Thyroid gland (tissue), 4 donors: ENCODE measurements around the gene S100A4. TPM values are rescaled to one million over a fixed set of nuclear protein-coding genes. Genes with fewer than 3 reads are reported as not detected.

ENCODE experiments used
- DNase-seq, 2 donors: peaks; one replicate each; pipeline ENCODE4 v3.0.0-alpha.2; 2019
- H3K27ac ChIP-seq, 3 donors: fragments of 200-600 bp; sonication (generic); 1 replicate in 2 of 3; 2 replicates in 1 of 3; pipeline ENCODE4 v1.5.1; 2016 to 2019; ENCODE audit warnings: mild to moderate bottlenecking in 1 of 3, moderate library complexity in 1 of 3
- H3K27me3 ChIP-seq: fragments of 200-600 bp; sonication (generic); one replicate; pipeline ENCODE4 v1.5.1; 2019
- H3K36me3 ChIP-seq, 2 donors: fragments of 200-600 bp; sonication (generic); one replicate each; pipeline ENCODE4 v1.5.1; 2016 to 2019
- H3K4me1 ChIP-seq, 2 donors: fragments of 200-600 bp; sonication (generic); one replicate each; pipeline ENCODE4 v1.5.1; 2017 to 2019
- H3K4me3 ChIP-seq, 3 donors: fragments of 200-600 bp; sonication (generic); replicated peaks in 1 of 3; 1 replicate in 2 of 3; 2 replicates in 1 of 3; pipeline ENCODE4 v1.5.1; 2016; ENCODE audit warnings: mild to moderate bottlenecking in 1 of 3
- H3K9me3 ChIP-seq: fragments of 200-600 bp; sonication (generic); one replicate; pipeline ENCODE4 v1.5.1; 2017
- CTCF ChIP-seq, 6 experiments: fragments of 200-600 bp in 3 of 6; fragments of 450-650 bp in 3 of 6; sonication (generic) in 3 of 6; IDR thresholded peaks; one replicate each; pipeline ENCODE4 v1.5.1; 2016 to 2019; ENCODE audit warnings: antibody characterized with exemption in 6 of 6, mild to moderate bottlenecking in 2 of 6, inconsistent platforms in 1 of 6, moderate library complexity in 1 of 6
- POLR2A ChIP-seq, 2 donors: fragments of 450-650 bp; IDR thresholded peaks; one replicate each; pipeline ENCODE4 v1.6.1; 2017; ENCODE audit warnings: antibody characterized with exemption in 2 of 2, mild to moderate bottlenecking in 2 of 2, moderate library complexity in 1 of 2
- WGBS, 2 donors: methylation state at CpG; one replicate each; pipeline ENCODE4 v1.1.5; 2017; 5-methylcytosine and 5-hydroxymethylcytosine counted together
- intact Hi-C: fragments of 100-400 bp; cut with DNase I; formaldehyde crosslinking; loops from one replicate; pipeline ENCODE4 v1.15.1; 2023
- total RNA-seq, 4 donors: library from RNA; depleted of rRNA; stranded (reverse); fragments of >200 nt; gene quantifications; one replicate each; pipeline ENCODE4 v1.2.3, GENCODE V29; 2016

The S100A4 gene
- total RNA-seq, 4 donors from 2014 or later: 57.3 to 251 (median 133) TPM

DNA sequence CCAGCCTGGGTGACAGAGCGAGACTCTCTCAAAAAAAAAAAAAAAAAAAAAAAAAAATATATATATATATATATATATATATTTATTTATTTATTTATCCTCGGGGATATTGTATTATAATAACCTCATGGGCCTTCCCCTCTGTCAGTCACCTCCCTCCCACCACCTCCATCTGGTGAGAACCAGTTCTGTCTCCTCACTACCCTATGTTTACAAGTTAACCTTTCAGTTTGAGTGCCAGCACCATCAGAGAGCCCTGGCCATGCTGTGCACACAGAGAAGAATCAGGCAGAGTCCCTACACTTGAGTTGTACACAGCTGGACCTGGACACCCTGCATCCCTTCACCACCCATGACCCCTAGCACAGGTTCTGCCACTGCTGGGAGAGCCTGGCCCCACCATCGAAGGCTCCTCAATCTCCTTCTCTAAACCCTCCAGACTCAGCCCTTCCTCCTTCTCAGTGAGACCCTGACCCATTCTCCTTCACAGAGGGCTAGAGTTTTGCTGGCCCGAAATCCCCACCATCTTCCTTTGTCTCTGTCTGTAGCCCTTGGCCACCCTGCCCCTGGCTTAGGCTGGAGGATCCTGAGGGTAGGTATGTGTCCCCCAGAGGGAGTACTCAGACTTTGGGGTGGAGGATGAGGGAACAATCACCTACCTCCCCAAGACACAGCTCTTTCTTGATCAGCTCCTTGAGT, 6.1 kb downstream of the S100A4 start:
- DNase-seq: peak; percentile 27 to 54
- H3K27ac ChIP-seq: peak overlapping the region; percentile 66 to 87 (median 81)
- H3K27me3 ChIP-seq: no peaks in the 10 kb centered on the region
- TF ChIP-seq POLR2A (IDR thresholded peaks at IDR 0.05) (no peak), CTCF (IDR thresholded peaks at IDR 0.05) (no peak)
- no peak overlapping the region for H3K4me3 ChIP-seq
- no peaks in the 10 kb centered on the region for H3K36me3 ChIP-seq
- no peaks in the 10 kb centered on the region for H3K9me3 ChIP-seq
- intact Hi-C loops: no loop called here
- peaks cover 34 to 68% of the 10 kb centered on the region in 2 donors for H3K4me1 ChIP-seq
- WGBS, 2 donors: 79 to 84% methylated on average over 4 of the region's 4 CpGs

DNA sequence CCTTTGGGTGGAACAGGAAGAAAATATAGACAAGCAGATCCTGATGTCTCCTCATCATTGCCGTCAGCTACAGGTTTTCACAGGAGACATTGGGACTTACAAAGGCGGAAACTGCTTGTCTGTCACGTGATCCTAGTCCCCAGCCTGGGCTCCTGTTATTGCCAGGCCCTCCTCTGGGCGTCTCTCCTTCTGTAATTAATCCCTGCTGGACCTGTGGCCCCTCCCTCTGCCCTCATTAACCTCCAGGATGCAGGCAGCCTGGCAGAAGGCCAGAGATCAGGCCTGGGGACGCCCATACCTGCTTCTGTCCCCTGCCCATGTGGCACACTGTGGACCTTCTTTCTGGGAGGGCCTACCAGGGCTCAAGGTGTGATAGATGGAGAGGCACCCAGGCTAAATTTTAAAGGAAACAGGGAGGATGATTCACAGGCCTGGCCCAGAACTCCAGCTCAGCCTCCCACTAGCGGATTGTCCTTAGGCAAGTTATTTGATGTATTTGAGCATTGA, 7.2 kb downstream of the S100A4 start:
- 86 to 93% methylated on average over 4 to 6 of the region's 6 CpGs for WGBS, 2 donors
- DNase-seq: no peak
- TF ChIP-seq POLR2A (IDR thresholded peaks at IDR 0.05) (no peak), CTCF (IDR thresholded peaks at IDR 0.05) (no peak)
- no peak overlapping the region for H3K27ac ChIP-seq
- no peaks in the 10 kb centered on the region for H3K27me3 ChIP-seq
- H3K4me3 ChIP-seq: no peak overlapping the region
- H3K36me3 ChIP-seq: no peaks in the 10 kb centered on the region
- intact Hi-C loops: no loop called here
- no peaks in the 10 kb centered on the region for H3K9me3 ChIP-seq
- peaks cover 38 to 68% of the 10 kb centered on the region in 2 donors for H3K4me1 ChIP-seq

- intact Hi-C loops: no loop called here
- no peak for TF ChIP-seq CTCF (IDR thresholded peaks at IDR 0.05)
- no peak for TF ChIP-seq POLR2A (IDR thresholded peaks at IDR 0.05)
Observed at GRCh38 chr1:153537376-153537730, 8.3 kb downstream of the S100A4 start.

DNA sequence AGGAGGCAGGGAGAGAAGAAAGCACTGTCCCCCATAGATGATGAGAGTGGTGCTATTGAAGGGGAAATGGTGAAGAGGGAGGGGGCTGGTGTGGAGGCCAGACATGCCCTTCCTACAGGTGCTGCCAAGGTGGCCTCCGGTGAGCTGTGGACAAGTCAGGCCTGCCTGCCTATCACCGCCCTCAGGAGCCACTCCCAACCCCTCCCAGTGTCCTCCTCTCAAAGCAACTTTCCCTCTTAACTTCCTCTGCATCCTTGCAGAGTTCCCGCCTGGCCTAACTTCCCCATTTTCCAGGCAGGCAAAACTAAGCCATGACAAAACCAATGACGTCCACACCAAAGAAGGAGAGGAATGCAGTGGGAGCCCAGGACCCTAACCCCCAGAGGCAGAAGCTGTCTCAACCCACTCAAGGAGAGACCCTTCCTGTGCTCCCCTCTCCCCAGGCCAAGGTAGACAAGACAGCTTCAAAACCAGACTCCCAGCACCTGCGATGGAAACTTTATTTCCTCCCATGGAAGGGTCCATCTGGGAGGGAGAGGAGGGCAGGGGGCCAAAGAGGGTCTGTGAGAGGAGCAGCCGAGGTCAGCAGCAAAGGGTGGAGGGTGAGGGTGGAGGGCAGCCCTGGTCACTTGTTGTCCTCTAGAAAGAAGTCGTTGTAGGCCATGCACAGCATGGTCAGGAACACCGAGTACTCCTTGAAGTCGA, 8.8 kb downstream of the S100A4 start:
- H3K36me3 ChIP-seq: no peaks in the 10 kb centered on the region
- peak; percentile 75 to 78 for DNase-seq
- H3K27ac ChIP-seq: peak overlapping the region; percentile 98 to 99 (median 98)
- peaks cover 45 to 64% of the 10 kb centered on the region in 2 donors for H3K4me1 ChIP-seq
- H3K4me3 ChIP-seq: no peak overlapping the region
- TF ChIP-seq CTCF (IDR thresholded peaks at IDR 0.05) (no peak), POLR2A (IDR thresholded peaks at IDR 0.05) (no peak)
- WGBS, 2 donors: 76 to 80% methylated on average over 9 of the region's 9 CpGs
- no peaks in the 10 kb centered on the region for H3K9me3 ChIP-seq
- intact Hi-C loops: no loop called here
- no peaks in the 10 kb centered on the region for H3K27me3 ChIP-seq

More at GRCh38 chr1:153537376-153537730, 8.3 kb downstream of the S100A4 start:
- 93 to 95% methylated on average over 6 of the region's 6 CpGs for WGBS, 2 donors
- Histone ChIP-seq H3K27me3 (no peaks in the 10 kb centered on the region), H3K27ac (peak overlapping the region in 2 of 3 donors; percentile 12 to 98), H3K4me1 (peaks cover 45 to 68% of the 10 kb centered on the region in 2 donors), H3K36me3 (no peaks in the 10 kb centered on the region), H3K4me3 (no peak overlapping the region), H3K9me3 (no peaks in the 10 kb centered on the region)
- DNase-seq: no peak
